ENCODE data around the gene SUPT5H. TPM values are rescaled to one million over a fixed set of nuclear protein-coding genes. Genes with fewer than 3 reads are reported as not detected.

SUPT5H gene
- total and polyA plus RNA-seq, 4 donors = 55.1 to 127 (median 87.9) TPM

DNA sequence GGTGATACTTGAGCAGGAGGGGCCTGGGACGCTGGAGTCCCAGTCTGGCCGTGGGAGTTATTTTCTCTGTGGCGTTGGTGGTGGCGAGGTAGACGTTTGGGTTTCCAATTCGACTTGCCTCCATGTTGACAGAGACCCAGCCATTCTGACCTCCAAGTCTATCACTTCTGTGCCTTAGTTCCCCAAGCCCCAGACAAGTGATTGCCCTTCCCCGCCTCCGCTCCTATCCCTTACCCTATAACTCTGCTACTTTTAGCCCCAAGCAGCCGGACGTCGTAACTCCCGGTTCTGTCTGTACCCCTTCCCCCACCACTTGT is 35.8 kb downstream of the SUPT5H start:
- Histone ChIP-seq H3K4me1 (ENCODE audit: control insufficient read depth in 5 of 5, insufficient read depth in 5 of 5, low read length in 5 of 5) (peaks cover 3 to 13% (median 6%) of the 10 kb centered on the region in 5 donors), H3K4me3 (peak overlapping the region; percentile 94), H3K27ac (ENCODE audit: low read depth in 1 of 2, low read length in 1 of 2) (peak overlapping the region in 1 of 2 donors; percentile 45), H3K9me3 (ENCODE audit: control insufficient read depth in 4 of 4, insufficient read depth in 3 of 4, low read length in 3 of 4) (no peaks in the 10 kb centered on the region), H3K9ac (ENCODE audit: insufficient read depth in 1 of 2, low read length in 2 of 2) (peak overlapping the region; percentile 90 to 91), H3K36me3 (ENCODE audit: control insufficient read depth in 4 of 4, insufficient read depth in 4 of 4, low read length in 4 of 4) (peaks cover 4 to 17% (median 10%) of the 10 kb centered on the region in 4 donors), H3K27me3 (ENCODE audit: control insufficient read depth in 3 of 3, insufficient read depth in 3 of 3, low read length in 2 of 3) (no peaks in the 10 kb centered on the region)
- no peak for DNase-seq
- TF ChIP-seq, protein P1, sequence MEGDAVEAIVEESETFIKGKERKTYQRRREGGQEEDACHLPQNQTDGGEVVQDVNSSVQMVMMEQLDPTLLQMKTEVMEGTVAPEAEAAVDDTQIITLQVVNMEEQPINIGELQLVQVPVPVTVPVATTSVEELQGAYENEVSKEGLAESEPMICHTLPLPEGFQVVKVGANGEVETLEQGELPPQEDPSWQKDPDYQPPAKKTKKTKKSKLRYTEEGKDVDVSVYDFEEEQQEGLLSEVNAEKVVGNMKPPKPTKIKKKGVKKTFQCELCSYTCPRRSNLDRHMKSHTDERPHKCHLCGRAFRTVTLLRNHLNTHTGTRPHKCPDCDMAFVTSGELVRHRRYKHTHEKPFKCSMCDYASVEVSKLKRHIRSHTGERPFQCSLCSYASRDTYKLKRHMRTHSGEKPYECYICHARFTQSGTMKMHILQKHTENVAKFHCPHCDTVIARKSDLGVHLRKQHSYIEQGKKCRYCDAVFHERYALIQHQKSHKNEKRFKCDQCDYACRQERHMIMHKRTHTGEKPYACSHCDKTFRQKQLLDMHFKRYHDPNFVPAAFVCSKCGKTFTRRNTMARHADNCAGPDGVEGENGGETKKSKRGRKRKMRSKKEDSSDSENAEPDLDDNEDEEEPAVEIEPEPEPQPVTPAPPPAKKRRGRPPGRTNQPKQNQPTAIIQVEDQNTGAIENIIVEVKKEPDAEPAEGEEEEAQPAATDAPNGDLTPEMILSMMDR (IDR thresholded peaks at IDR 0.05; ENCODE audit: control extremely low read depth, extremely low read depth) = no peak
- ATAC-seq (ENCODE audit: insufficient read depth, low FRiP score) = no peak
- 2% methylated on average over 12 of the region's 12 CpGs for WGBS, 2 donors

DNA sequence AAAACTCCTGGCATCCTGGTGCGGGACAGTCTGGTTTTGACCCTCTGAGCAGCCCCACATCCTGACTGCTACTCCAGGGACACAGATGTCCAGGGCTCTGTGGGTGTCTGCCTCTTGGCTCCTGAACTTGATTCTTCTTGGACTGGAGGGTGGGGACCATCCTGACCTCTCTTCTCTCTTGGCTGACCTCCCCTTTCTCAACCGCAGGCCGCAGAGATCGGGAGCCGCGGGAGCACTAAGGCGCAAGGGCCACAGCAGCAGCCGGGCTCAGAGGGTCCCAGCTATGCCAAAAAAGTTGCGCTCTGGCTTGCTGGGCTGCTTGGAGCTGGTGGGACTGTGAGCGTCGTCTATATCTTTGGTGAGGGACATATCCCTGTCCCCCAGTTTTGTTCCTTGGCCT is 36.3 kb downstream of the SUPT5H start:
- H3K9me3 ChIP-seq (ENCODE audit: control insufficient read depth in 4 of 4, insufficient read depth in 3 of 4, low read length in 3 of 4) = no peaks in the 10 kb centered on the region
- 71 to 91% methylated on average over 11 of the region's 11 CpGs for WGBS, 2 donors
- no peak overlapping the region for H3K27ac ChIP-seq (ENCODE audit: low read depth in 1 of 2, low read length in 1 of 2)
- TF ChIP-seq, protein P1 (IDR thresholded peaks at IDR 0.05; ENCODE audit: control extremely low read depth, extremely low read depth) = no peak
- ATAC-seq (ENCODE audit: insufficient read depth, low FRiP score) (no peak), DNase-seq (no peak)
- H3K9ac ChIP-seq (ENCODE audit: insufficient read depth in 1 of 2, low read length in 2 of 2) = peak overlapping the region; percentile 90 to 91
- peaks cover 3 to 13% (median 6%) of the 10 kb centered on the region in 5 donors for H3K4me1 ChIP-seq (ENCODE audit: control insufficient read depth in 5 of 5, insufficient read depth in 5 of 5, low read length in 5 of 5)
- H3K4me3 ChIP-seq = no peak overlapping the region
- peaks cover 0 to 18% (median 13%) of the 10 kb centered on the region in 4 donors for H3K36me3 ChIP-seq (ENCODE audit: control insufficient read depth in 4 of 4, insufficient read depth in 4 of 4, low read length in 4 of 4)
- no peaks in the 10 kb centered on the region for H3K27me3 ChIP-seq (ENCODE audit: control insufficient read depth in 3 of 3, insufficient read depth in 3 of 3, low read length in 2 of 3)

DNA sequence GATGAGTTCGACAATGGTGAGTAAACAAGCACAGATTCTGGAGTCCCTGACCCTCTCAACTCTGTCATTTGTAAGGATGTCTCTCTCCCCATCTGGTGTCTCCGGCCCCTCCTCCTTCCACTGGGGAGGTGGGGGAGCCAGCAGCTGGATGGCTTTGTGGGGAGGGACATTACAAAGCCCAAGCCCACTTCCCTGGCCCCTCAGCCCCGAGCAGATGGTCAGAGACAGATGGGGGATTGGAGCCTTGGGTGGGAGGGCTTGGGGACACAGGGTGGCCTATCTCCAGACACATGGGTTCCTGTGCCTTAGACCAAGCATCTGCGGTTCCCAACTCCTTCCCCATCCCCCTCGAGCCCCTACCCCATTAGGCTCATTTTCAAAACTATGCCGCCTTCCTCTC is 37.8 kb downstream of the SUPT5H start:
- ATAC-seq (ENCODE audit: insufficient read depth, low FRiP score) (no peak), DNase-seq (no peak)
- Histone ChIP-seq H3K9me3 (ENCODE audit: control insufficient read depth in 4 of 4, insufficient read depth in 3 of 4, low read length in 3 of 4) (no peaks in the 10 kb centered on the region), H3K4me3 (no peak overlapping the region), H3K27me3 (ENCODE audit: control insufficient read depth in 3 of 3, insufficient read depth in 3 of 3, low read length in 2 of 3) (no peaks in the 10 kb centered on the region), H3K9ac (ENCODE audit: insufficient read depth in 1 of 2, low read length in 2 of 2) (no peak overlapping the region), H3K27ac (ENCODE audit: low read depth in 1 of 2, low read length in 1 of 2) (no peak overlapping the region), H3K4me1 (ENCODE audit: control insufficient read depth in 5 of 5, insufficient read depth in 5 of 5, low read length in 5 of 5) (peaks cover 3 to 13% (median 6%) of the 10 kb centered on the region in 5 donors), H3K36me3 (ENCODE audit: control insufficient read depth in 4 of 4, insufficient read depth in 4 of 4, low read length in 4 of 4) (peaks cover under 1 to 24% (median 19%) of the 10 kb centered on the region in 4 donors)
- 79 to 82% methylated on average over 6 of the region's 6 CpGs for WGBS, 2 donors
- TF ChIP-seq, protein P1 (IDR thresholded peaks at IDR 0.05; ENCODE audit: control extremely low read depth, extremely low read depth) = no peak

DNA sequence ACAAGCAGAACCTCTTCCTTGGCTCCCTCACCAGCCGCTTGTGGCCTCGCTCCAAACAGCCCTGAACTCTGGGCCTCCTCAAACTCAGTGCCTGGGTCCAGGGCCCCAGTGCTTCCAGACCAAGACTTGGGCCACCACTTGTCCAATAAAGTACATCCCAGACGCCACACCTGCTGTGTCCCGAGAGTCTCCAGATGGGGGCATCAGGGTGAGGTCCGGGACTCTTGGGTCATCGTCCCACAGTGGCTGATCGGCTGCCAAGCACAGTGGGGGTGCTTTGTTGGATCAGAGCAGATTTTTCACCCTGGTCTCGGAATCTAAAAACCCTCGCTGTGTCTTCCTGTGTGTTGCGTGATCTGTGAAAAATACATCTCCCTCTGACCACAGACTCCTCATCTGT is 44.4 kb downstream of the SUPT5H start:
- no peak overlapping the region for H3K9ac ChIP-seq (ENCODE audit: insufficient read depth in 1 of 2, low read length in 2 of 2)
- no peaks in the 10 kb centered on the region for H3K27me3 ChIP-seq (ENCODE audit: control insufficient read depth in 3 of 3, insufficient read depth in 3 of 3, low read length in 2 of 3)
- TF ChIP-seq, protein P1 (IDR thresholded peaks at IDR 0.05; ENCODE audit: control extremely low read depth, extremely low read depth) = no peak
- H3K27ac ChIP-seq (ENCODE audit: low read depth in 1 of 2, low read length in 1 of 2) = no peak overlapping the region
- H3K36me3 ChIP-seq (ENCODE audit: control insufficient read depth in 4 of 4, insufficient read depth in 4 of 4, low read length in 4 of 4) = peaks cover 10 to 40% (median 29%) of the 10 kb centered on the region in 4 donors
- no peak for DNase-seq
- H3K4me3 ChIP-seq = no peak overlapping the region
- 85 to 88% methylated on average over 10 of the region's 10 CpGs for WGBS, 2 donors
- ATAC-seq (ENCODE audit: insufficient read depth, low FRiP score) = no peak
- H3K9me3 ChIP-seq (ENCODE audit: control insufficient read depth in 4 of 4, insufficient read depth in 3 of 4, low read length in 3 of 4) = no peaks in the 10 kb centered on the region
- no peaks in the 10 kb centered on the region for H3K4me1 ChIP-seq (ENCODE audit: control insufficient read depth in 5 of 5, insufficient read depth in 5 of 5, low read length in 5 of 5)
